IMR-90 (cell line): ENCODE results near the gene S1PR3. TPM values are rescaled to one million over a fixed set of nuclear protein-coding genes. Genes with fewer than 3 reads are reported as not detected.

Source experiments
- ATAC-seq: fragments of 200-7000 bp; cut with Tn5 transposase; 2 replicates; pipeline ENCODE4 v1.9.1; 2020; ENCODE audit warnings: low read depth, mild to moderate bottlenecking, moderate library complexity
- BruUV-seq: library from RNA; stranded (reverse); fragments of 400-500 nt; replicated peaks from 2 replicates; lab custom pipeline; 2021; lab: Mats Ljungman, UMichigan
- CTCF ChIA-PET: fragments of 300-600 bp; formaldehyde crosslinking; extraction: SDS; loops from one replicate; lab custom pipeline; 2021; ENCODE audit warnings: antibody characterized with exemption; lab: Yijun Ruan, JAX
- POLR2A ChIA-PET: fragments of 300-600 bp; sonication (Branson Sonifier 250); formaldehyde crosslinking; loops from one replicate; lab custom pipeline; 2022; ENCODE audit warnings: antibody characterized with exemption; ENCODE audit not compliant: unreplicated experiment; lab: Charles Lee
- DNase-seq: peaks from one replicate; pipeline ENCODE4 v3.0.0; 2013
- H2AFZ ChIP-seq: replicated peaks from 2 replicates; pipeline ENCODE3; 2013; ENCODE audit warnings: low read length, mild to moderate bottlenecking; ENCODE audit not compliant: poor library complexity
- H2AK5ac ChIP-seq: 2 replicates; pipeline ENCODE4 v1.6.1; 2013; ENCODE audit warnings: low read depth, low read length, inconsistent platforms
- H2AK9ac ChIP-seq: replicated peaks from 2 replicates; pipeline ENCODE3; 2013; ENCODE audit warnings: mild to moderate bottlenecking, low read depth, low read length, moderate library complexity; ENCODE audit not compliant: poor library complexity
- H2BK120ac ChIP-seq: 2 replicates; pipeline ENCODE4 v1.6.1; 2013; ENCODE audit warnings: low read depth, low read length, inconsistent platforms
- H2BK15ac ChIP-seq: 3 replicates; pipeline ENCODE4 v1.6.1; 2013; ENCODE audit warnings: low read depth, low read length, inconsistent platforms
- H2BK20ac ChIP-seq: 2 replicates; pipeline ENCODE4 v1.6.1; 2013; ENCODE audit warnings: low read depth, mild to moderate bottlenecking, inconsistent platforms, low read length, moderate library complexity
- H2BK5ac ChIP-seq: 2 replicates; pipeline ENCODE4 v1.6.1; 2013; ENCODE audit warnings: mild to moderate bottlenecking, low read depth, low read length, inconsistent platforms; ENCODE audit not compliant: poor library complexity, severe bottlenecking
- H3K14ac ChIP-seq: replicated peaks from 2 replicates; pipeline ENCODE4 v1.6.1; 2013; ENCODE audit warnings: low read depth, low read length, inconsistent platforms
- H3K18ac ChIP-seq: 2 replicates; pipeline ENCODE4 v1.6.1; 2013; ENCODE audit warnings: low read depth, low read length, control low read depth
- H3K23ac ChIP-seq: 2 replicates; pipeline ENCODE4 v1.6.1; 2013; ENCODE audit warnings: low read depth, low read length, inconsistent platforms
- H3K27ac ChIP-seq: 2 replicates; pipeline ENCODE4 v1.5.1; 2013; ENCODE audit warnings: mild to moderate bottlenecking, control low read depth, low read length; ENCODE audit not compliant: insufficient read depth
- H3K27me3 ChIP-seq: 2 replicates; pipeline ENCODE4 v1.6.1; 2013; ENCODE audit warnings: low read length; ENCODE audit not compliant: control insufficient read depth, insufficient read depth
- H3K36me3 ChIP-seq: 2 replicates; pipeline ENCODE4 v1.6.1; 2013; ENCODE audit warnings: low read length, mixed read lengths; ENCODE audit not compliant: control insufficient read depth, insufficient read depth
- H3K4ac ChIP-seq: 2 replicates; pipeline ENCODE4 v1.6.1; 2013; ENCODE audit warnings: low read depth, low read length, inconsistent platforms
- H3K4me1 ChIP-seq: 2 replicates; pipeline ENCODE4 v1.6.1; 2013; ENCODE audit warnings: low read length, mixed read lengths; ENCODE audit not compliant: control insufficient read depth, insufficient read depth
- H3K4me2 ChIP-seq: 2 replicates; pipeline ENCODE4 v1.6.1; 2013; ENCODE audit warnings: low read depth, mild to moderate bottlenecking, control low read depth, low read length, moderate library complexity
- H3K4me3 ChIP-seq: 2 replicates; pipeline ENCODE4 v1.5.1; 2013; ENCODE audit warnings: low read depth, mild to moderate bottlenecking, control low read depth, low read length, moderate library complexity; ENCODE audit not compliant: insufficient read depth
- H3K56ac ChIP-seq: 2 replicates; pipeline ENCODE4 v1.6.1; 2013; ENCODE audit warnings: low read length, inconsistent platforms; ENCODE audit not compliant: insufficient read depth; ENCODE audit errors: extremely low read depth
- H3K79me1 ChIP-seq, 2 experiments: 2 replicates each; pipeline ENCODE4 v1.6.1; 2013; ENCODE audit warnings: low read length in 2 of 2, inconsistent platforms in 1 of 2, low read depth in 1 of 2
- H3K9ac ChIP-seq: 2 replicates; pipeline ENCODE4 v1.6.1; 2013; ENCODE audit warnings: low read depth, low read length, control low read depth
- H3K9me1 ChIP-seq: 2 replicates; pipeline ENCODE4 v1.6.1; 2013; ENCODE audit warnings: low read length, inconsistent platforms; ENCODE audit not compliant: insufficient read depth
- H3K9me3 ChIP-seq: 2 replicates; pipeline ENCODE4 v1.6.1; 2013; ENCODE audit warnings: low read length; ENCODE audit not compliant: control insufficient read depth, insufficient read depth
- H4K20me1 ChIP-seq: 2 replicates; pipeline ENCODE4 v1.6.1; 2013; ENCODE audit warnings: low read length, inconsistent platforms; ENCODE audit not compliant: insufficient read depth
- H4K5ac ChIP-seq: 2 replicates; pipeline ENCODE4 v1.6.1; 2013; ENCODE audit warnings: mild to moderate bottlenecking, low read depth, low read length, control low read depth
- H4K8ac ChIP-seq, 2 experiments: 2 replicates each; pipeline ENCODE4 v1.6.1; 2013; ENCODE audit warnings: low read depth in 2 of 2, low read length in 2 of 2, control low read depth in 1 of 2, inconsistent platforms in 1 of 2
- H4K91ac ChIP-seq: 2 replicates; pipeline ENCODE4 v1.6.1; 2013; ENCODE audit warnings: low read depth, low read length, inconsistent platforms; ENCODE audit not compliant: insufficient read depth
- MXI1 ChIP-seq: IDR thresholded peaks from 2 replicates; pipeline ENCODE4 v1.6.1; 2012; ENCODE audit warnings: low read depth, mild to moderate bottlenecking, low read length, moderate library complexity, borderline replicate concordance
- WGBS, 2 experiments: methylation state at CpG; one replicate each; pipeline versions ENCODE4 v1.1.5 to v1.1.7; 2013; ENCODE audit warnings: missing lambda C conversion rate in 2 of 2; ENCODE audit not compliant: insufficient read length in 1 of 2; ENCODE audit errors: extremely low coverage in 2 of 2; 5-methylcytosine and 5-hydroxymethylcytosine counted together
- dilution Hi-C: fragments of 300-500 bp; cut with HindIII; formaldehyde crosslinking; loops from one replicate; pipeline ENCODE4 v1.14.3; 2018; ENCODE audit warnings: low sequenced_read_pairs; ENCODE audit not compliant: unreplicated experiment
- in situ Hi-C: fragments of 300-500 bp; cut with MboI; formaldehyde crosslinking; loops from 3 replicates; pipeline ENCODE4 v1.14.3; 2019; ENCODE audit warnings: low sequenced_read_pairs, inconsistent platforms, mixed read lengths
- intact Hi-C: fragments of 100-400 bp; cut with micrococcal nuclease; formaldehyde crosslinking; loops from 2 replicates; pipeline ENCODE4 v1.10.0; 2022
- polyA plus RNA-seq, 3 experiments: library from polyadenylated mRNA; depleted of rRNA; stranded (reverse); fragments of >200 nt; gene quantifications; 2 replicates each; pipeline ENCODE4 v1.2.3, GENCODE V29; 2012; ENCODE audit warnings: low replicate concordance in 1 of 3
- total RNA-seq: library from RNA; depleted of rRNA; stranded (reverse); fragments of >200 nt; gene quantifications from 2 replicates; pipeline ENCODE4 v1.2.3, GENCODE V29; 2012

S1PR3 gene
- total and polyA plus RNA-seq, 2 of the 4 experiments (the other 2 are of a cell fraction) = 28.4 to 28.7 TPM

DNA sequence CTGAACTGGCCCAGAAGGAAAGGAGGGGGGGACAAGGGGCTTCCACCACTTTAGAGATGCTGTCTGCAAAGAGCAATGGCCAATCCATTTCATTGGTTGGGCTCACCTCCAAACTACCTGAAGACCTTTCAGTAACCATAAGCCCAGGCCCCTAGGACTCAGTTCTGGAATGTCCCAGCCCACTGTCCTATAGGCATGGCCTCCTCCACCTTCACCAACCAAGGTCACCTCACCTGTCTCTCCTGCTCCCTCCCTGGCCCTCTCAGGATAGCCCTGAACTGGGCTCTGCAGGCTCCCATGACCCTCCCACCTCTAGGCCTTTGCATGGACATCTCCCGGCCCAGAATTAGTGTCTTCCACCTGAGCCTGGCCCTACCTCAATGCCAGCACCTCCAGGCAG, 22.4 kb downstream of the S1PR3 start:
- Histone ChIP-seq H3K27me3 (no peaks in the 10 kb centered on the region), H4K91ac (no peak overlapping the region), H2BK15ac (no peak overlapping the region), H3K56ac (no peak overlapping the region), H2BK120ac (no peak overlapping the region), H3K9ac (no peak overlapping the region), H3K36me3 (peaks cover 10% of the 10 kb centered on the region), H3K4ac (no peak overlapping the region), H2AFZ (peak overlapping the region; percentile 3), H3K27ac (no peak overlapping the region), H3K9me3 (no peaks in the 10 kb centered on the region), H2BK5ac (no peak overlapping the region), H2AK9ac (no peak overlapping the region), H3K4me3 (no peak overlapping the region), H3K9me1 (peaks cover 8% of the 10 kb centered on the region; the same call in 1 of the 2 replicates), H3K79me1 (no peaks in the 10 kb centered on the region), H4K20me1 (no peaks in the 10 kb centered on the region), H3K23ac (no peak overlapping the region), H3K18ac (no peak overlapping the region), H4K5ac (no peak overlapping the region), H3K4me1 (no peaks in the 10 kb centered on the region), H4K8ac (no peak overlapping the region), H3K14ac (no peak overlapping the region), H2AK5ac (no peak overlapping the region), H3K4me2 (no peak overlapping the region), H2BK20ac (no peak overlapping the region)
- in situ Hi-C loops = loop anchor here (25.0 kb wide), 2 partner anchors 1051 to 1326 kb away; partner anchors contain the start of gene CDK20
- dilution Hi-C loops = no loop called here
- WGBS, 2 experiments = no CpG with 5 or more reads among the region's 1 CpG
- no peak for TF ChIP-seq MXI1
- ATAC-seq (no peak), DNase-seq (no peak)
- BruUV-seq = no TSS peak
- ChIA-PET CTCF (no interaction called here), POLR2A (no interaction called here)
- intact Hi-C loops = no loop called here
